Body of pancreas (tissue), 4 donors: Measurements from ENCODE around the gene SEC61G.

Source experiments
- CTCF ChIP-seq, 7 experiments: fragments of 450-650 bp in 4 of 7; fragments of 200-600 bp in 3 of 7; sonication (generic) in 3 of 7; IDR thresholded peaks; one replicate each; pipeline ENCODE4 v1.5.1; 2016 to 2019; ENCODE audit warnings: antibody characterized with exemption in 7 of 7
- POLR2A ChIP-seq, 3 donors: fragments of 450-650 bp; IDR thresholded peaks; one replicate each; pipeline ENCODE4 v1.6.1; 2016; ENCODE audit warnings: antibody characterized with exemption in 3 of 3, mild to moderate bottlenecking in 2 of 3

DNA sequence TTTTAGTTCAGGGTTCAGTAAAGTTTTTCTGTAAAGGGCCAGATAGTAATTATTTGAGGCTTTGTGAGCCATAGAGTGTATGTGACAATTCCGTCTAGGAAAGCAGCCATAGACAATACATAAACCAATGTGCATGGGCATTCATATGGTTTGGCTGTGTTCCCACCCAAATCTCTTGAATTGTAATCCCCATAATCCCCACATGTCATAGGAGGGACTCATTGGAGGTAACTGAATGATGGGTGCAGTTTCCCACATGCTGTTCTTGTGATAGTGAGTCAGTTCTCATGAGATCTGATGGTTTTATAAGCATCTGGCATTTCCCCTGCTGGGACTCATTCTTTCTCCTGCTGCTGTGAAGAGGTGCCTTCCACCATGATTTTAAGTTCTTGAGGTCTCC, 29.9 kb downstream of the SEC61G start:
- TF ChIP-seq CTCF (IDR thresholded peaks at IDR 0.05), result no peak
- no peak for TF ChIP-seq POLR2A (IDR thresholded peaks at IDR 0.05)
